ENCODE measurements around the gene SH2D3C.
A peak's percentile ranks its signal among the peaks of the same experiment; 100 is the strongest.

Gene SH2D3C

GRCh38 chr9:127780126-127780885 is 1.8 kb upstream of the SH2D3C start:
- no peak overlapping the region for H3K4me3 ChIP-seq (ENCODE audit: low read length)
- TF ChIP-seq EZH2phosphoT487 (IDR thresholded peaks at IDR 0.05; ENCODE audit: low read length) = no peak
- TF ChIP-seq, protein P1, sequence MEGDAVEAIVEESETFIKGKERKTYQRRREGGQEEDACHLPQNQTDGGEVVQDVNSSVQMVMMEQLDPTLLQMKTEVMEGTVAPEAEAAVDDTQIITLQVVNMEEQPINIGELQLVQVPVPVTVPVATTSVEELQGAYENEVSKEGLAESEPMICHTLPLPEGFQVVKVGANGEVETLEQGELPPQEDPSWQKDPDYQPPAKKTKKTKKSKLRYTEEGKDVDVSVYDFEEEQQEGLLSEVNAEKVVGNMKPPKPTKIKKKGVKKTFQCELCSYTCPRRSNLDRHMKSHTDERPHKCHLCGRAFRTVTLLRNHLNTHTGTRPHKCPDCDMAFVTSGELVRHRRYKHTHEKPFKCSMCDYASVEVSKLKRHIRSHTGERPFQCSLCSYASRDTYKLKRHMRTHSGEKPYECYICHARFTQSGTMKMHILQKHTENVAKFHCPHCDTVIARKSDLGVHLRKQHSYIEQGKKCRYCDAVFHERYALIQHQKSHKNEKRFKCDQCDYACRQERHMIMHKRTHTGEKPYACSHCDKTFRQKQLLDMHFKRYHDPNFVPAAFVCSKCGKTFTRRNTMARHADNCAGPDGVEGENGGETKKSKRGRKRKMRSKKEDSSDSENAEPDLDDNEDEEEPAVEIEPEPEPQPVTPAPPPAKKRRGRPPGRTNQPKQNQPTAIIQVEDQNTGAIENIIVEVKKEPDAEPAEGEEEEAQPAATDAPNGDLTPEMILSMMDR (IDR thresholded peaks at IDR 0.05; ENCODE audit: low read length) = no peak
- no peak for TF ChIP-seq EZH2 (optimal IDR thresholded peaks at IDR 0.05; ENCODE audit: low read depth, low read length)
- DNase-seq = no peak
- H2AFZ ChIP-seq (ENCODE audit: low read length) = no peak overlapping the region
- peaks cover 36% of the 10 kb centered on the region for H3F3A ChIP-seq (ENCODE audit: insufficient read depth, low read length)
- H3K79me2 ChIP-seq (ENCODE audit: low read length) = peaks cover 41% of the 10 kb centered on the region
- no peaks in the 10 kb centered on the region for H3K9me3 ChIP-seq (replicated peaks; ENCODE audit: insufficient read depth, low read length)
- no peaks in the 10 kb centered on the region for H3K27me3 ChIP-seq (replicated peaks; ENCODE audit: insufficient read depth, low read length)
- peak overlapping the region; percentile 98; the same call in 1 of the 2 replicates for H3K27ac ChIP-seq (ENCODE audit: low read length)
- H3K9ac ChIP-seq (ENCODE audit: low read length) = peak overlapping the region; percentile 96; the same call in 1 of the 2 replicates
- H3K36me3 ChIP-seq (replicated peaks; ENCODE audit: insufficient read depth, low read length) = no peaks in the 10 kb centered on the region
- peak overlapping the region; percentile 93; the same call in 1 of the 2 replicates for H3K4me2 ChIP-seq (ENCODE audit: low read depth, low read length)
- no peaks in the 10 kb centered on the region for H4K20me1 ChIP-seq (ENCODE audit: insufficient read depth, low read length)
- peaks cover 22% of the 10 kb centered on the region for H3K4me1 ChIP-seq (ENCODE audit: low read length)
- H3K9me2 ChIP-seq (replicated peaks; ENCODE audit: insufficient read depth, low read length) = no peaks in the 10 kb centered on the region

DNA sequence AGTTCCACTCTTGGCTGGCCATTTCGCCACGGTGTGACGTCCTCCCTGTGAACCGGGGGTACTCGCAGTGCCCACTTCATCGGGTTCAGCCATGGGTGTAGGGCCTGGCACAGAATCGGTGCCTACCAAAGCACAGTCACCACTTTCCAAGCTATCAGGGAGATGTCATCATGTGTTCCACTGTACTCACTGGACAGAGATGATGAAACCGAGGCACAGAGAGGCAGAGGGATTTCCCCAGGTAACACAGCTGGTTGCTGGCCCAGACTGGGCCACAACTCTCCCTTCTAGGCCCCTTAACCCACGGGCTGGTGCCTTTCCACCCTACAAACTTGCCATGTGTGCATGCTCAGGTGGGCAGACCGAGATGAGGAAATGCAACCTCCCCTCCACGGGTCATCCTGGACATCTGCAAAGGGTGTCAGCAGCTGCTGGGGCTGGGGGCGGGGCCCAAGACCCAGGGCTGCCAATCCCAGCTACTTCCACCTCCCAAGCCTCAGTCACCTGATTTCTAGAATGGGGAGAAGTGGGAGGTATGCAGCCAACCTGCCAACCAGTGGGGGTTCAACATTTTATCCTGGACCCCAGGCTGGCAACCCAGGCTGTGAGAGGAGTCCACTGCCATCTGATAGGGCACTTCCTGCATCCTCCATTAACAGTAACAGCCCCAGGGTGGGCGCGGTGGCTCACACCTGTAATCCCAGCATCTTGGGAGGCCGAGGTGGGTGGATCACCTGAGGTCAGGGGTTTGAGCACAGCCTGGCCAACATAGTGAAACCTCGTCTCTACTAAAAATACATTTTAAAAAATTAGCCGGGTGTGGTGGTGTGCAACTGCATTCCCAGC is 893 bp upstream of the SH2D3C start:
- no peaks in the 10 kb centered on the region for H3K27me3 ChIP-seq (replicated peaks; ENCODE audit: insufficient read depth, low read length)
- no peaks in the 10 kb centered on the region for H3K9me3 ChIP-seq (replicated peaks; ENCODE audit: insufficient read depth, low read length)
- peak overlapping the region; percentile 96 for H3K9ac ChIP-seq (ENCODE audit: low read length)
- H3K79me2 ChIP-seq (ENCODE audit: low read length) = peaks cover 49% of the 10 kb centered on the region
- peak overlapping the region; percentile 98 for H3K27ac ChIP-seq (ENCODE audit: low read length)
- DNase-seq = peak; percentile 83
- peak overlapping the region; percentile 78 for H3K4me3 ChIP-seq (ENCODE audit: low read length)
- no peaks in the 10 kb centered on the region for H3K9me2 ChIP-seq (replicated peaks; ENCODE audit: insufficient read depth, low read length)
- peak overlapping the region; percentile 93 for H3K4me2 ChIP-seq (ENCODE audit: low read depth, low read length)
- peaks cover 19% of the 10 kb centered on the region for H3K4me1 ChIP-seq (ENCODE audit: low read length)
- H2AFZ ChIP-seq (ENCODE audit: low read length) = 0 out of 2 replicates have a peak overlapping the region, but pooled peaks have one; percentile 11
- TF ChIP-seq, protein P1 (IDR thresholded peaks at IDR 0.05; ENCODE audit: low read length) = no peak
- TF ChIP-seq EZH2 (optimal IDR thresholded peaks at IDR 0.05; ENCODE audit: low read depth, low read length) (no peak), EZH2phosphoT487 (IDR thresholded peaks at IDR 0.05; ENCODE audit: low read length) (no peak)
- no peaks in the 10 kb centered on the region for H4K20me1 ChIP-seq (ENCODE audit: insufficient read depth, low read length)
- H3K36me3 ChIP-seq (replicated peaks; ENCODE audit: insufficient read depth, low read length) = no peaks in the 10 kb centered on the region
- H3F3A ChIP-seq (ENCODE audit: insufficient read depth, low read length) = peaks cover 36% of the 10 kb centered on the region

GRCh38 chr9:127777368-127777980 is 992 bp downstream of the SH2D3C start:
- Histone ChIP-seq H3F3A (ENCODE audit: insufficient read depth, low read length) (peaks cover 45% of the 10 kb centered on the region), H3K9ac (ENCODE audit: low read length) (peak overlapping the region; percentile 96), H2AFZ (ENCODE audit: low read length) (0 out of 2 replicates have a peak overlapping the region, but pooled peaks have one; percentile 16), H3K79me2 (ENCODE audit: low read length) (peaks cover 56% of the 10 kb centered on the region), H3K9me2 (replicated peaks; ENCODE audit: insufficient read depth, low read length) (no peaks in the 10 kb centered on the region), H3K9me3 (replicated peaks; ENCODE audit: insufficient read depth, low read length) (no peaks in the 10 kb centered on the region), H3K27ac (ENCODE audit: low read length) (peak overlapping the region; percentile 98), H3K36me3 (replicated peaks; ENCODE audit: insufficient read depth, low read length) (peaks cover 6% of the 10 kb centered on the region; the same call in 1 of the 2 replicates), H3K4me1 (ENCODE audit: low read length) (peaks cover 20% of the 10 kb centered on the region), H4K20me1 (ENCODE audit: insufficient read depth, low read length) (no peaks in the 10 kb centered on the region), H3K27me3 (replicated peaks; ENCODE audit: insufficient read depth, low read length) (no peaks in the 10 kb centered on the region), H3K4me3 (ENCODE audit: low read length) (peak overlapping the region; percentile 78), H3K4me2 (ENCODE audit: low read depth, low read length) (peak overlapping the region; percentile 93)
- peak; percentile 43 for DNase-seq
- TF ChIP-seq EZH2 (optimal IDR thresholded peaks at IDR 0.05; ENCODE audit: low read depth, low read length) = no peak
- no peak for TF ChIP-seq EZH2phosphoT487 (IDR thresholded peaks at IDR 0.05; ENCODE audit: low read length)
- TF ChIP-seq, protein P1 (IDR thresholded peaks at IDR 0.05; ENCODE audit: low read length) = no peak
